H1 (cell line): Measurements from ENCODE around the gene SPEN. TPM values are rescaled to one million over a fixed set of nuclear protein-coding genes. Genes with fewer than 3 reads are reported as not detected.

Source experiments
- CTCF ChIA-PET: fragments of 300-600 bp; sonication (Branson Sonifier 250); formaldehyde crosslinking; loops from one replicate; lab custom pipeline; 2021; ENCODE audit not compliant: partially characterized antibody; lab: Charles Lee
- POLR2A ChIA-PET: fragments of 300-600 bp; sonication (Branson Sonifier 250); formaldehyde crosslinking; loops from one replicate; lab custom pipeline; 2021; ENCODE audit warnings: inconsistent platforms; ENCODE audit not compliant: partially characterized antibody; lab: Charles Lee
- DNase-seq, 2 experiments: peaks; one replicate each; pipeline versions ENCODE4 v3.0.0 to v3.0.0-alpha.2; 2010 to 2022; ENCODE audit warnings: low spot score in 2 of 2, low read depth in 1 of 2, mixed read lengths in 1 of 2
- FAIRE-seq: peaks from 2 replicates; lab custom pipeline; 2011; peaks lifted over from hg19 to GRCh38; lab: Jason Lieb, UNC
- H2AFZ ChIP-seq: 2 replicates; pipeline ENCODE4 v1.8.1; 2012; ENCODE audit warnings: low read length, inconsistent platforms
- H2AK5ac ChIP-seq: 2 replicates; pipeline ENCODE4 v1.6.1; 2013; ENCODE audit warnings: low read depth, low read length
- H2BK120ac ChIP-seq: replicated peaks from 2 replicates; pipeline ENCODE3; 2013; ENCODE audit warnings: low read depth, low read length, inconsistent platforms
- H2BK12ac ChIP-seq: 2 replicates; pipeline ENCODE4 v1.6.1; 2013; ENCODE audit warnings: low read depth, low read length
- H2BK15ac ChIP-seq: 2 replicates; pipeline ENCODE4 v1.6.1; 2013; ENCODE audit warnings: low read length
- H2BK20ac ChIP-seq: 2 replicates; pipeline ENCODE4 v1.6.1; 2013; ENCODE audit warnings: low read length
- H2BK5ac ChIP-seq: 2 replicates; pipeline ENCODE4 v1.6.1; 2013; ENCODE audit warnings: low read depth, low read length
- H3K14ac ChIP-seq: 2 replicates; pipeline ENCODE4 v1.6.1; 2013; ENCODE audit warnings: inconsistent platforms; ENCODE audit not compliant: insufficient read length
- H3K18ac ChIP-seq: 2 replicates; pipeline ENCODE4 v1.6.1; 2013; ENCODE audit warnings: low read length; ENCODE audit errors: extremely low read depth
- H3K23ac ChIP-seq: 2 replicates; pipeline ENCODE4 v1.6.1; 2013; ENCODE audit warnings: inconsistent platforms; ENCODE audit not compliant: insufficient read length
- H3K23me2 ChIP-seq: 2 replicates; pipeline ENCODE4 v1.6.1; 2013; ENCODE audit warnings: low read depth, low read length
- H3K27ac ChIP-seq: 2 replicates; pipeline ENCODE4 v1.6.1; 2011; ENCODE audit warnings: low read depth, low read length, inconsistent platforms
- H3K27me3 ChIP-seq, 4 experiments: replicated peaks in 1 of 4; 1 replicate in 1 of 4; 2 replicates in 3 of 4; pipeline versions ENCODE4 v1.6.1 to v1.8.1; 2011 to 2013; ENCODE audit warnings: low read length in 3 of 4, mild to moderate bottlenecking in 3 of 4, inconsistent platforms in 2 of 4, mixed read lengths in 2 of 4, moderate library complexity in 1 of 4; ENCODE audit not compliant: control insufficient read depth in 3 of 4, insufficient read depth in 3 of 4; ENCODE audit errors: extremely low read depth in 1 of 4
- H3K36me3 ChIP-seq, 4 experiments: 2 replicates each; pipeline versions ENCODE4 v1.6.1 to v1.8.1; 2011 to 2013; ENCODE audit warnings: mild to moderate bottlenecking in 4 of 4, low read length in 3 of 4, moderate library complexity in 2 of 4, control low read depth in 1 of 4, inconsistent platforms in 1 of 4; ENCODE audit not compliant: insufficient read depth in 4 of 4, control insufficient read depth in 2 of 4
- H3K4ac ChIP-seq: replicated peaks from 2 replicates; pipeline ENCODE3; 2013; ENCODE audit warnings: low read length, low read depth, mixed read lengths, inconsistent platforms; ENCODE audit not compliant: insufficient read length
- H3K4me1 ChIP-seq, 4 experiments: replicated peaks in 1 of 4; 1 replicate in 1 of 4; 2 replicates in 3 of 4; pipeline versions ENCODE4 v1.6.1 to v1.8.1; 2011 to 2013; ENCODE audit warnings: low read length in 3 of 4, inconsistent platforms in 2 of 4, mixed read lengths in 1 of 4; ENCODE audit not compliant: insufficient read depth in 4 of 4, control insufficient read depth in 3 of 4
- H3K4me2 ChIP-seq, 2 experiments: 2 replicates each; pipeline versions ENCODE4 v1.6.1 to v1.8.1; 2011 to 2013; ENCODE audit warnings: low read depth in 2 of 2, low read length in 2 of 2, control low read depth in 1 of 2, inconsistent platforms in 1 of 2, mild to moderate bottlenecking in 1 of 2; ENCODE audit not compliant: insufficient read depth in 1 of 2
- H3K4me3 ChIP-seq, 4 experiments: fragments of 200-600, 300-600 bp in 1 of 4; sonication (generic), shearing (Covaris generic), sonication (Bioruptor Twin) in 1 of 4; 2 replicates each; pipeline versions ENCODE4 v1.5.1 to v1.8.1; 2011 to 2016; ENCODE audit warnings: low read length in 4 of 4, low read depth in 3 of 4, control low read depth in 2 of 4, inconsistent platforms in 2 of 4, mild to moderate bottlenecking in 2 of 4, mixed read lengths in 1 of 4, moderate library complexity in 1 of 4; ENCODE audit not compliant: insufficient read depth in 2 of 4; ENCODE audit errors: extremely low read depth in 1 of 4
- H3K56ac ChIP-seq: replicated peaks from 2 replicates; pipeline ENCODE3; 2013; ENCODE audit warnings: low read depth, mild to moderate bottlenecking, mixed read lengths, low read length, inconsistent platforms; ENCODE audit not compliant: insufficient read length
- H3K79me1 ChIP-seq: 2 replicates; pipeline ENCODE4 v1.6.1; 2013; ENCODE audit warnings: low read depth, low read length, control low read depth
- H3K79me2 ChIP-seq, 2 experiments: 2 replicates each; pipeline versions ENCODE4 v1.6.1 to v1.8.1; 2012 to 2013; ENCODE audit warnings: low read length in 2 of 2, mild to moderate bottlenecking in 2 of 2, inconsistent platforms in 1 of 2; ENCODE audit not compliant: insufficient read depth in 2 of 2, control insufficient read depth in 1 of 2
- H3K9ac ChIP-seq, 4 experiments: replicated peaks in 1 of 4; 1 replicate in 1 of 4; 2 replicates in 3 of 4; pipeline versions ENCODE4 v1.6.1 to v1.8.1; 2011 to 2013; ENCODE audit warnings: low read depth in 3 of 4, low read length in 3 of 4, control low read depth in 2 of 4, mild to moderate bottlenecking in 2 of 4, moderate library complexity in 2 of 4, inconsistent platforms in 1 of 4; ENCODE audit errors: extremely low read depth in 1 of 4
- H3K9me3 ChIP-seq, 2 experiments: 2 replicates each; pipeline versions ENCODE4 v1.6.1 to v1.8.1; 2012 to 2013; ENCODE audit warnings: mild to moderate bottlenecking in 2 of 2, moderate library complexity in 2 of 2, control low read depth in 1 of 2, inconsistent platforms in 1 of 2, low read depth in 1 of 2, low read length in 1 of 2, mixed read lengths in 1 of 2; ENCODE audit not compliant: insufficient read depth in 2 of 2
- H4K20me1 ChIP-seq, 2 experiments: replicated peaks in 1 of 2; 2 replicates each; pipeline versions ENCODE3 to v1.8.1; 2011 to 2013; ENCODE audit warnings: inconsistent platforms in 2 of 2, low read length in 2 of 2, mild to moderate bottlenecking in 1 of 2; ENCODE audit not compliant: insufficient read depth in 2 of 2, control insufficient read depth in 1 of 2
- H4K5ac ChIP-seq: 2 replicates; pipeline ENCODE4 v1.6.1; 2013; ENCODE audit warnings: low read length, low read depth, mixed read lengths, inconsistent platforms; ENCODE audit not compliant: insufficient read length
- H4K8ac ChIP-seq: 2 replicates; pipeline ENCODE4 v1.8.0; 2013; ENCODE audit warnings: mild to moderate bottlenecking, moderate library complexity, low read length, inconsistent platforms; ENCODE audit not compliant: insufficient read depth; ENCODE audit errors: extremely low read depth
- H4K91ac ChIP-seq: replicated peaks from 2 replicates; pipeline ENCODE3; 2013; ENCODE audit warnings: low read length, mixed read lengths, inconsistent platforms; ENCODE audit not compliant: insufficient read length
- JUND ChIP-seq: IDR thresholded peaks from 2 replicates; pipeline ENCODE4 v1.6.1; 2011; ENCODE audit warnings: mild to moderate bottlenecking, improper control_type of control experiment, low read length
- YY1 ChIP-seq: IDR thresholded peaks from 2 replicates; pipeline ENCODE4 v1.6.1; 2011; ENCODE audit warnings: low read depth, mild to moderate bottlenecking, low read length
- WGBS, 2 experiments: shearing (Covaris generic) in 1 of 2; methylation state at CpG; one replicate each; pipeline versions ENCODE4 v1.1.6 to v1.1.7; 2013 to 2015; ENCODE audit warnings: low lambda C conversion rate in 2 of 2, mixed read lengths in 2 of 2, inconsistent platforms in 1 of 2, low coverage in 1 of 2, missing lambda C conversion rate in 1 of 2; ENCODE audit not compliant: insufficient replicate concordance in 2 of 2, insufficient coverage in 1 of 2, insufficient read length in 1 of 2; ENCODE audit errors: extremely low coverage in 1 of 2, missing lambda C conversion rate in 1 of 2; 5-methylcytosine and 5-hydroxymethylcytosine counted together
- polyA plus RNA-seq, 7 experiments: library from polyadenylated mRNA; depleted of rRNA in 3 of 7; stranded (reverse) in 5 of 7; unstranded in 2 of 7; fragments of >200 nt in 5 of 7; fragments of 200-250 nt in 2 of 7; gene quantifications; 1 replicate in 5 of 7; 2 replicates in 1 of 7; 4 replicates in 1 of 7; pipeline versions ENCODE4 v1.2.1 to v1.2.3, GENCODE V29; 2011 to 2013; ENCODE audit warnings: missing spikeins in 2 of 7, mixed read lengths in 2 of 7
- total RNA-seq: library from RNA; stranded (reverse); fragmentation: NEBNext Ultra II Directional; extraction: Animal tissue kit (Norgen Biotek cat#: 25700); gene quantifications from 2 replicates; pipeline ENCODE4 v1.2.1, GENCODE V29; 2021

The SPEN gene
- total and polyA plus RNA-seq, 2 of the 8 experiments (the other 6 are each of a cell fraction or from before 2014, with no cell fraction given) = 12.5 to 52.1 TPM

- ChIA-PET POLR2A (no interaction called here), CTCF (interaction anchor here (0.6 to 3.4 kb wide), 5 partner anchors 8 to 234 kb away, joined by 3 to 16 read pairs (median 4); partner anchors contain the start of gene UQCRHL)
- Histone ChIP-seq H3K23ac (no peak overlapping the region), H2BK15ac (no peak overlapping the region; the same call in 1 of the 2 replicates), H4K8ac (no peak overlapping the region), H3K23me2 (no peaks in the 10 kb centered on the region), H2BK5ac (no peak overlapping the region), H3K4me2 (no peak overlapping the region), H3K9ac (no peak overlapping the region), H3K18ac (no peak overlapping the region), H3K27ac (no peak overlapping the region), H3K9me3 (no peaks in the 10 kb centered on the region), H2BK20ac (no peak overlapping the region), H3K79me2 (no peaks in the 10 kb centered on the region), H4K20me1 (peaks cover 0 to 1% of the 10 kb centered on the region in 2 experiments), H3K4me3 (no peak overlapping the region), H4K5ac (no peak overlapping the region), H3K4me1 (peaks cover 0 to 18% (median 12%) of the 10 kb centered on the region in 4 experiments; a peak in 6 of 7 replicates), H2BK120ac (no peak overlapping the region), H3K36me3 (no peaks in the 10 kb centered on the region)
- no peak for FAIRE-seq
- WGBS, 2 experiments = 77% methylated on average over 9 of the region's 9 CpGs; no CpG with 5 or more reads in 1 of the 2 experiments
- DNase-seq = no peak
- peak; percentile 68; the same call in 1 of the 2 replicates for TF ChIP-seq JUND
- TF ChIP-seq YY1 = no peak
- TF ChIP-seq, all 59 proteins: peak for 1
- Histone ChIP-seq H2AK5ac (no peak overlapping the region), H4K91ac (no peak overlapping the region), H3K56ac (no peak overlapping the region), H3K79me1 (no peaks in the 10 kb centered on the region), H2BK12ac (peak overlapping the region; percentile 55; the same call in 1 of the 2 replicates), H3K4ac (no peak overlapping the region), H2AFZ (no peak overlapping the region), H3K27me3 (no peaks in the 10 kb centered on the region), H3K14ac (no peak overlapping the region)
Observed at GRCh38 chr1:15799004-15799867, 48.3 kb upstream of the SPEN start.
